Lower leg skin (tissue), 3 donors: ENCODE data around the gene CORO2A.

ENCODE experiments used
- CTCF ChIP-seq, 3 donors: fragments of 450-650 bp; IDR thresholded peaks; one replicate each; pipeline ENCODE4 v1.5.1; 2016; ENCODE audit warnings: antibody characterized with exemption in 3 of 3, mild to moderate bottlenecking in 3 of 3, moderate library complexity in 2 of 3
- POLR2A ChIP-seq, 2 donors: fragments of 450-650 bp; IDR thresholded peaks; one replicate each; pipeline ENCODE4 v1.6.1; 2016 to 2017; ENCODE audit warnings: antibody characterized with exemption in 2 of 2, mild to moderate bottlenecking in 1 of 2, moderate library complexity in 1 of 2

GRCh38 chr9:98154678-98155077 lies 37.8 kb downstream of the CORO2A start:
- TF ChIP-seq CTCF (IDR thresholded peaks at IDR 0.05) (no peak), POLR2A (IDR thresholded peaks at IDR 0.05) (no peak)
